Endodermal cell (in vitro differentiated cells): ENCODE data around the gene TRAF3. TPM values are rescaled to one million over a fixed set of nuclear protein-coding genes. Genes with fewer than 3 reads are reported as not detected.

ENCODE experiments used
- DNase-seq: peaks from one replicate; pipeline ENCODE4 v3.0.0-alpha.2; 2017
- H3K27ac ChIP-seq: 2 replicates; pipeline ENCODE4 v1.5.1; 2013; ENCODE audit warnings: mild to moderate bottlenecking, low read depth, low read length, moderate library complexity
- H3K27me3 ChIP-seq: 2 replicates; pipeline ENCODE4 v1.6.1; 2013; ENCODE audit warnings: mild to moderate bottlenecking, low read length, moderate library complexity; ENCODE audit not compliant: insufficient read depth, control insufficient read depth, poor library complexity, severe bottlenecking
- H3K36me3 ChIP-seq: 2 replicates; pipeline ENCODE4 v1.7.0; 2013; ENCODE audit warnings: mild to moderate bottlenecking, low read length, moderate library complexity; ENCODE audit not compliant: control insufficient read depth, insufficient read depth
- H3K4me1 ChIP-seq: one replicate; pipeline ENCODE4 v1.7.0; 2013; ENCODE audit warnings: low read length; ENCODE audit not compliant: control insufficient read depth, insufficient read depth
- H3K4me3 ChIP-seq: 2 replicates; pipeline ENCODE4 v1.5.1; 2013; ENCODE audit warnings: mild to moderate bottlenecking, low read length, moderate library complexity
- H3K9ac ChIP-seq: 2 replicates; pipeline ENCODE4 v1.6.1; 2013; ENCODE audit warnings: mild to moderate bottlenecking, low read length, moderate library complexity; ENCODE audit not compliant: poor library complexity, severe bottlenecking; ENCODE audit errors: extremely low read depth
- H3K9me3 ChIP-seq: 2 replicates; pipeline ENCODE4 v1.6.1; 2013; ENCODE audit warnings: mild to moderate bottlenecking, low read length, moderate library complexity; ENCODE audit not compliant: control insufficient read depth
- H3K27ac Mint-ChIP-seq: 2 replicates; pipeline ENCODE4 v1.8.0; 2020; ENCODE audit warnings: mixed read lengths
- H3K27me3 Mint-ChIP-seq: 2 replicates; pipeline ENCODE4 v1.8.0; 2021; ENCODE audit warnings: mild to moderate bottlenecking, mixed read lengths; ENCODE audit not compliant: insufficient read depth
- H3K36me3 Mint-ChIP-seq: 2 replicates; pipeline ENCODE4 v1.8.0; 2020; ENCODE audit warnings: low read depth, mixed read lengths
- H3K4me1 Mint-ChIP-seq: 2 replicates; pipeline ENCODE4 v1.8.0; 2020; ENCODE audit warnings: mixed read lengths
- H3K4me3 Mint-ChIP-seq: 2 replicates; pipeline ENCODE4 v1.8.0; 2020; ENCODE audit warnings: mild to moderate bottlenecking, moderate library complexity, mixed read lengths
- H3K9me3 Mint-ChIP-seq: 2 replicates; pipeline ENCODE4 v1.8.0; 2020; ENCODE audit warnings: mild to moderate bottlenecking, mixed read lengths
- CTCF ChIP-seq: fragments of 200-600 bp; sonication (generic); conservative IDR thresholded peaks from 2 replicates; pipeline ENCODE4 v1.5.0; 2021; ENCODE audit warnings: antibody characterized with exemption, mild to moderate bottlenecking
- WGBS, 2 experiments: methylation state at CpG; one replicate each; pipeline versions ENCODE4 v1.1.5 to v1.1.7; 2013; ENCODE audit warnings: missing lambda C conversion rate in 2 of 2, mixed read lengths in 1 of 2; ENCODE audit not compliant: insufficient coverage in 1 of 2, insufficient read length in 1 of 2; 5-methylcytosine and 5-hydroxymethylcytosine counted together
- total RNA-seq, 2 donors: library from RNA; stranded (reverse); fragmentation: NEBNext Ultra II Directional in 1 of 2; extraction: Animal tissue kit (Norgen Biotek cat#: 25700) in 1 of 2; gene quantifications; 2 replicates in 1 of 2; 3 replicates in 1 of 2; pipeline ENCODE4 v1.2.1, GENCODE V29; 2021

Gene TRAF3
- total RNA-seq, 2 donors from 2014 or later = 16.7 to 23.8 TPM

GRCh38 chr14:102796661-102797190, 19.5 kb downstream of the TRAF3 start:
- TF ChIP-seq CTCF = no peak
- Histone ChIP-seq H3K9ac (no peak overlapping the region), H3K4me1 (no peaks in the 10 kb centered on the region), H3K36me3 (no peaks in the 10 kb centered on the region), H3K9me3 (peaks cover 12% of the 10 kb centered on the region), H3K27me3 (no peaks in the 10 kb centered on the region), H3K27ac (no peak overlapping the region), H3K4me3 (no peak overlapping the region)
- Mint-ChIP-seq H3K27ac (peak overlapping the region; percentile 52), H3K27me3 (no peaks in the 10 kb centered on the region), H3K4me3 (no peak overlapping the region), H3K9me3 (peaks cover 19% of the 10 kb centered on the region), H3K4me1 (peaks cover 9% of the 10 kb centered on the region), H3K36me3 (peaks cover 11% of the 10 kb centered on the region)
- whole genome bisulfite sequencing, 2 experiments = 85 to 90% methylated on average over 7 to 8 of the region's 8 CpGs
- no peak for DNase-seq

GRCh38 chr14:102798926-102799325, 21.7 kb downstream of the TRAF3 start:
- Mint-ChIP-seq H3K4me3 (no peak overlapping the region), H3K4me1 (peaks cover 9% of the 10 kb centered on the region), H3K9me3 (peaks cover 2% of the 10 kb centered on the region), H3K27ac (no peak overlapping the region), H3K36me3 (peaks cover under 1% of the 10 kb centered on the region), H3K27me3 (no peaks in the 10 kb centered on the region)
- WGBS, 2 experiments = 94 to 100% methylated on average over 2 of the region's 2 CpGs
- TF ChIP-seq CTCF = no peak
- Histone ChIP-seq H3K9ac (no peak overlapping the region), H3K4me3 (no peak overlapping the region), H3K9me3 (peaks cover 3% of the 10 kb centered on the region), H3K4me1 (no peaks in the 10 kb centered on the region), H3K27ac (no peak overlapping the region), H3K27me3 (no peaks in the 10 kb centered on the region), H3K36me3 (no peaks in the 10 kb centered on the region)
- no peak for DNase-seq

- Histone ChIP-seq H3K4me1 (no peaks in the 10 kb centered on the region), H3K36me3 (no peaks in the 10 kb centered on the region), H3K9ac (no peak overlapping the region), H3K27ac (no peak overlapping the region), H3K9me3 (no peaks in the 10 kb centered on the region), H3K27me3 (no peaks in the 10 kb centered on the region), H3K4me3 (no peak overlapping the region)
- WGBS, 2 experiments = 89 to 97% methylated on average over 7 to 8 of the region's 8 CpGs
- Mint-ChIP-seq H3K4me3 (no peak overlapping the region), H3K27ac (no peak overlapping the region), H3K27me3 (no peaks in the 10 kb centered on the region), H3K9me3 (no peaks in the 10 kb centered on the region), H3K36me3 (no peaks in the 10 kb centered on the region), H3K4me1 (peaks cover 8% of the 10 kb centered on the region)
- no peak for DNase-seq
- no peak for TF ChIP-seq CTCF
These were observed 22.7 kb downstream of the TRAF3 start for GRCh38 chr14:102799684-102800562.
